Stimulated activated naive CD8-positive, alpha-beta T cell treated with anti-CD3 and anti-CD28 coated beads, Interleukin-15, Interleukin-2, amounts not matched to agents 100 U/mL and 50 U/mL, for 24 hours (primary cell): ENCODE results near the gene MSL1.

ENCODE experiments used
- ATAC-seq: fragments of 150-1000 bp; cut with Tn5 transposase; one replicate; pipeline ENCODE4 v1.10.0; 2021
- DNase-seq: peaks from one replicate; pipeline ENCODE4 v3.0.0; 2021

MSL1 gene

GRCh38 chr17:40104594-40105486 lies 16.9 kb upstream of the MSL1 start:
- no peak for ATAC-seq
- no peak for DNase-seq

- DNase-seq, result no peak
- no peak for ATAC-seq
These were observed 15.7 kb upstream of the MSL1 start for GRCh38 chr17:40105861-40106759.

- DNase-seq, result no peak
These were observed 14.8 kb upstream of the MSL1 start for GRCh38 chr17:40106760-40107521.

GRCh38 chr17:40107522-40108174 lies 14.1 kb upstream of the MSL1 start:
- peak; percentile 31 for DNase-seq

More at GRCh38 chr17:40106760-40107521, 14.8 kb upstream of the MSL1 start:
- no peak for ATAC-seq

GRCh38 chr17:40108970-40109824 lies 12.6 kb upstream of the MSL1 start:
- no peak for DNase-seq
- no peak for ATAC-seq

More at GRCh38 chr17:40107522-40108174, 14.1 kb upstream of the MSL1 start:
- ATAC-seq, result peak; percentile 11

GRCh38 chr17:40110026-40110845 lies 11.5 kb upstream of the MSL1 start:
- DNase-seq, result no peak
- ATAC-seq, result no peak

- DNase-seq (peak; percentile 77), ATAC-seq (peak; percentile 45)
These were observed 10.3 kb upstream of the MSL1 start for GRCh38 chr17:40111221-40112128.

- ATAC-seq (no peak), DNase-seq (no peak)
These were observed 9.5 kb upstream of the MSL1 start for GRCh38 chr17:40112191-40112711.

GRCh38 chr17:40112718-40113109 lies 9.1 kb upstream of the MSL1 start:
- no peak for ATAC-seq
- DNase-seq, result no peak

- peak; percentile 91 for ATAC-seq
These were observed 8.5 kb upstream of the MSL1 start for GRCh38 chr17:40113110-40113906.

GRCh38 chr17:40113907-40114245 lies 7.9 kb upstream of the MSL1 start:
- DNase-seq (no peak), ATAC-seq (no peak)

More at GRCh38 chr17:40113110-40113906, 8.5 kb upstream of the MSL1 start:
- peak; percentile 94 for DNase-seq

GRCh38 chr17:40115101-40115436 lies 6.7 kb upstream of the MSL1 start:
- no peak for DNase-seq
- ATAC-seq, result no peak

GRCh38 chr17:40122136-40122998 lies 596 bp downstream of the MSL1 start:
- ATAC-seq (peak; percentile 24), DNase-seq (peak; percentile 49)

- DNase-seq (peak; percentile 68), ATAC-seq (peak; percentile 26)
These were observed 1.4 kb downstream of the MSL1 start for GRCh38 chr17:40122999-40123810.

- ATAC-seq, result no peak
- DNase-seq, result no peak
These were observed 2.0 kb downstream of the MSL1 start for GRCh38 chr17:40123811-40124114.
